Superior temporal gyrus (tissue), 1 donor: ENCODE data around the gene C1QBP.
A peak's percentile ranks its signal among the peaks of the same experiment; 100 is the strongest.
"Not testable (repeated sequence)": the region's sequence is repeated elsewhere in the genome, so short reads cannot be mapped to it uniquely, and the experiment has no call there.

Experiments used
- DNase-seq: peaks from one replicate; pipeline ENCODE4 v3.0.0-alpha.2; 2016; ENCODE audit errors: extremely low spot score

The C1QBP gene

GRCh38 chr17:5438716-5439445 is at the start of gene C1QBP:
TSS of gene C1QBP (minus strand) at chr17:5439155. CDS start at chr17:5439073, 82 bp downstream.
- DNase-seq = peak; percentile 96

- no peak for DNase-seq
Observed at GRCh38 chr17:5488752-5489151, 49.8 kb upstream of the C1QBP start.

- peak; percentile 98 for DNase-seq
Observed at GRCh38 chr17:5486206-5487124, 47.5 kb upstream of the C1QBP start, which contains the start of gene MIS12. TSS of gene MIS12 (plus strand) at chr17:5486566. CDS start at chr17:5488863, 2,297 bp downstream.

GRCh38 chr17:5485270-5486205 is 46.6 kb upstream of the C1QBP start, which contains the start of gene DERL2:
TSS of gene DERL2 (minus strand) at chr17:5486178. CDS start at chr17:5486161, 17 bp downstream.
- DNase-seq = no peak

- DNase-seq = no peak
Observed at GRCh38 chr17:5481451-5481850, 42.5 kb upstream of the C1QBP start.

GRCh38 chr17:5480962-5481361 is 42.0 kb upstream of the C1QBP start:
- no peak for DNase-seq

GRCh38 chr17:5478992-5479391 is 40.0 kb upstream of the C1QBP start:
- DNase-seq = no peak

- DNase-seq = no peak
Observed at GRCh38 chr17:5473906-5474305, 35.0 kb upstream of the C1QBP start.

- DNase-seq = no peak
Observed at GRCh38 chr17:5472511-5472910, 33.6 kb upstream of the C1QBP start.

- no peak for DNase-seq
Observed at GRCh38 chr17:5468075-5468473, 29.1 kb upstream of the C1QBP start.

- no peak for DNase-seq
Observed at GRCh38 chr17:5467416-5467815, 28.5 kb upstream of the C1QBP start.

GRCh38 chr17:5466295-5466694 is 27.3 kb upstream of the C1QBP start:
- DNase-seq = no peak

- no peak for DNase-seq
Observed at GRCh38 chr17:5464717-5465507, 26.0 kb upstream of the C1QBP start.

GRCh38 chr17:5446786-5447185 is 7.8 kb upstream of the C1QBP start:
- peak; percentile 94 for DNase-seq

- DNase-seq = no peak
Observed at GRCh38 chr17:5444209-5444608, 5.3 kb upstream of the C1QBP start.

- no peak for DNase-seq
Observed at GRCh38 chr17:5443728-5444127, 4.8 kb upstream of the C1QBP start.

GRCh38 chr17:5439446-5439764 is 450 bp upstream of the C1QBP start:
- DNase-seq = no peak

GRCh38 chr17:5437721-5438317 is 1.1 kb downstream of the C1QBP start:
- no peak for DNase-seq

- DNase-seq = not testable (repeated sequence)
Observed at GRCh38 chr17:5435781-5436315, 3.1 kb downstream of the C1QBP start.

- no peak for DNase-seq
Observed at GRCh38 chr17:5434984-5435383, 4.0 kb downstream of the C1QBP start.
